Measurements from ENCODE around the gene PRKN.
A peak's percentile ranks its signal among the peaks of the same experiment; 100 is the strongest.

PRKN gene

GRCh38 chr6:161446296-161446925, 1281.2 kb downstream of the PRKN start:
- DNase-seq, result no peak

DNA sequence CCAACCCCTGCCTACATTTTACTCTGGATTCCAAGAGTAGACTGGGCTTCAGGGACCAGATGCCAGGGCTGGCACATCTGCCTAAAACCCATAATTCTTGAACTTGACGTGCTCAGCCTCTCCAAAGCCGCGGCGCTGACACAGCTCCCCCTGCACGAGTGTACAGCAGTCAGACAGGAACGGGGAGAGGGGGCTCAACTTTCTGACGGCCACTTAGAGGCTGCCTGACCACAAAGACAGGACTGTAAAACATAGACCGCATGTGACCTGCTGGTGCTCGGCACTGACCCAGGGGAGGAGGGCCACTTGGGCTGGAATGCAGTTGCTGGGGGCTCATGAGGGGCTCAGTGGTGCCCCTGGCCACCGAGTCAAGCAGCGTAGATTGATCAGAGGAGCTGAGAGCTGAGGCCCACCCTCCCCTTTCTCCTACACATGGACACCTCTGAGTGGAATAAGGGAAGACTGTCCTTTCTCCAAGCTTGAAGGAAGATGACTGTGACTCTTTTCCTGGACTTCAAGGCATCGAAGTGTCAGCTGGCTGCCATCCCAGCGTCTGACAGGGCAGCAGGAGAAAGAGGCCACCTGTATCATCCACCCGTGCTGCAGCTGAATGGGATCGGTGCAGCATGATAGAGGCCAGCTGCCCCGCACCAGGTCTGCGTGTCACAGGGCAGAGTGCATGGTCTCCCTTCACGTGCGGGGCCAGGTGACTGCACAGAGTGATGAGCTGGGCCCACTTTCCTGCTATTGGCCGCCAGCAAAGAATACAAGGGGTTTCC, 1282.4 kb downstream of the PRKN start:
- no peak for DNase-seq

- no peak for DNase-seq
These were observed 1283.1 kb downstream of the PRKN start for GRCh38 chr6:161444464-161444863.

- no peak for DNase-seq
These were observed 1283.7 kb downstream of the PRKN start for GRCh38 chr6:161443848-161444247.

- no peak for DNase-seq
These were observed 1285.1 kb downstream of the PRKN start for GRCh38 chr6:161442420-161442819.

- DNase-seq, result no peak
These were observed 1287.3 kb downstream of the PRKN start for GRCh38 chr6:161440299-161440698.

DNA sequence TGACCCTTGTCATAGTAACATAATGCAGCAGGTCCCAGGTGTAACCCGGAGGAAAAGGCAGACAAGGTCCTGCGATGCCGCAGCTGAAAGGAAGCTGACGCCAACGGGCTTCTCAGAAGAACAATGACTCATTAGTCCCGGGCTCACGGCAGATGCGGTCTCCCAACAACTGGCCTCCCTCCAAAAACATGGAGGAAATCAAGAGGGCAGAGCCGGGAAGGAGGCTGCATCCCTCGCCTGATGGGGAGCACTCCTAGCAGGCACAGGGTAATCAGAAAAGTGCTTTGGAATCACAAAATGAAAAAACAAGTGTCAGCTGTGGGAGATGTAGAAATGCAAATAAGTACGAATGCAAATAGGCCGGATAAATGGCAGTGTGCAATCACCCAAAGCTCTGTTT, 1288.5 kb downstream of the PRKN start:
- DNase-seq, result no peak

DNA sequence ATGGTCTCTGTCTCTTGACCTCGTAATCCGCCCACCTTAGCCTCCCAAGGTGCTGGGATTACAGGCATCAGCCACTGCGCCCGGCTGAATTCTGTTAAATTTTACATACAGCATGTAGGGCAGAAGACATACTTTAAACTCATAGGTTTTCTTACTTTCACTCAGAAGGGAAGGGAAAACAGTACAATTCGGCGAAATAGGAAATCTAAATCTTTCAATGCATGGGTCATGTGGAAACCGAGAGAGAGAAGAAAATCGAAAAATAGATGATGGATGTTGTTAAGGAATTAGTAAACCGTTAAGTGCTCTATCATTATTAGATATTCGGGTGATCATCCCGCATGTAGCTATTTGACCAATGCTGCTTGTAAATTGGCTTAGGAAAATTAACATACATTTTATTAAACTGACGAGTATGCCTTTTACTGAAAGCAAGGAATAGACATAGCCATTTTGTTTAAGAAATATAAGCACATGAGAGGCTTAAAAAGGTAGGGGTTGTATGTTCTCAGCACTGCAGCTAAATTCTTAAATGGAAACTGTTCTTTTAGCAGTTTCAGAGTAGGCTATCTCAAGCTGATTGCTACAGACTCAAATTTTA, 1289.0 kb downstream of the PRKN start:
- DNase-seq, result no peak

DNA sequence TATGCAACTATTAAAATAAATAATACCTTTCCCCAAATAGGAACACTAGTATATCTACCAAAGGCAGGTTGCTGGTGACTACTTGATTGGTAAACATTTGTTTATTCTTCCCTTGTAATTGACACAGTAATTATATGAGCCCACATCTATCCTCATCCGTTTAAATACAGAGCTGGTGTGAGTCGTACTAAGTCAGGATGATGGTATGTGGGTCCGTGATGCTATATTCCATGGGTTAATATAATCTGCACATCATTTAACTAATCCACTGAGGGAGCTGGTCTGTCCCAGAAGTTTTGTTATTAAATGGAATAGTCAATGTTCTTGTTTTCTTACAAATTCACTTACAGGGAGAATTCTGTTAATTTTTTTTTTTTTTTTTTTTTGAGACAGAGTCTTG, 1289.7 kb downstream of the PRKN start:
- DNase-seq, result no peak

GRCh38 chr6:161436106-161436876, 1291.3 kb downstream of the PRKN start:
- DNase-seq, result no peak

DNA sequence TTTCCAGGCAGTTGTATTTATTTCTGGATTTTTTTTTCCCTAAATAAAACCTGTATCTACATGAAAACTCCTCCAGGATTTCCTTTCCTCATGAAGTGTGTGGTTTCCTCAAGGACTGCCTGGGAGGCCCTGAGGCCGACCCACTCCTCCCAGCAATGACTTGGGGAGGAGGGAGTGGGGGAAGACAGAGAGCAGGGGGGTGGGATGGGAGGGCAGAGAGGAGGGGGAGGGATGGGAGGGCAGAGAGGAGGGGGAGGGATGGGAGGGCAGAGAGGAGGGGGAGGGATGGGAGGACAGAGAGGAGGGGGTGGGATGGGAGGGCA, 1291.9 kb downstream of the PRKN start:
- no peak for DNase-seq

DNA sequence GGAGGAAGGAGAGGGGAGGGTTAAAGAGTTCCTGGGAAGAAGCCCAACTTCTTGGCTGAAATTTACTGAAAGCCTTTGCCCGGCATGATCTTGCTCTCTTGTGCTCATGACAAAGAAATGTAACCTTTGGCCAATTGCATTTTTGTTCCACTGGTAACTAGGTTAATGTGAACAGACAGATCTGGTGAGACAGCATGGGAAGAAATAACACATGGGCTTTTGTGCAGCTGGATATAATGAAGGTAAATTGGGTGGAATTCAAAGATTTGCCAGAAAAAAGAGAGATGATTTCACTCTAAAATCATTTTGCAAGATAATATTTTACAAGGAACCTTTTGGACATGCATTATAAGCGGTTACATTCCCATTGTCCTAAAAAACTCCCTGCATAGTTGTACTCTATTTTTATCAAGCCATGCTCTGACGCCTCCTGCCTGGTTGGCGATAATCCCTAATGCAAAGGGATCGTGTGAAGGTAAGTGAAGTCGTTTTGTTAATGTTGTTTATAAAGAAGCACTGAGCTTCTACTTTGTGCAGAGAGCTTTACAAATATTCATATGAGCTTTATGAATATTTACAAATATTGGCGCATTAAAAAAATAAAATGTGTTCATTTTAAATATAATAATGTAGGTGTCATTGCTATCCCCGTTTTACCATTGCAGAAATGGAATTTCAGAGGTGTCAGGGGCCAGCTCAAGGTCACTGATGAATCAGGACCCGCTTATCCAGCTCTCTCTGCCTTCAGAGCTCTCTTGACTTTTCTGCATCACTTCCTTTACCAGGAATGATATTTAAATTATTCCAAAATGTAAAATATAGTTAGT, 1292.4 kb downstream of the PRKN start:
- no peak for DNase-seq

DNA sequence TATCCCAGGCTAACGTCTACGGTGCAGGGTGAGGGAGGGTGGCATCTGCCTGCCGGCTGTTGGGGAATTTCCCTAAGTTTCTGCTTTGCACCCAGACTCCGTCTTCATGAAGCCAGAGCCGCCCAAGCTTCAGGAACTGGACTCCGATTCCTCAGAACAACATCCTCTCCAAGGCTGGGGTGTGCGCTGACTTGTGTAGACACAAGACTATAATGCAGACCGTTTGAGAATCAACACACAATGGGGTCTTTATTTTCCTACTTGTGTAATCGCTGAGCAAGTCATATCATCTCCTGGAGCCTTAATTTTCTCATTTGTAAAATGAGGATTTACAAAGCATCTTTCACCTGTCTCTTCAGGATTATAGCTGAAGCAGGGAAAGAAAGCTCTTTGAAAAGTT, 1293.2 kb downstream of the PRKN start:
- no peak for DNase-seq

- no peak for DNase-seq
These were observed 1295.0 kb downstream of the PRKN start for GRCh38 chr6:161432546-161432945.

GRCh38 chr6:161429921-161430490, 1297.6 kb downstream of the PRKN start:
- DNase-seq, result no peak

GRCh38 chr6:161424421-161424820, 1303.1 kb downstream of the PRKN start:
- no peak for DNase-seq

GRCh38 chr6:161422710-161423680, 1304.6 kb downstream of the PRKN start:
- DNase-seq, result no peak

GRCh38 chr6:161418463-161418945, 1309.1 kb downstream of the PRKN start:
- DNase-seq, result peak; percentile 49

GRCh38 chr6:161417717-161418462, 1309.7 kb downstream of the PRKN start:
- no peak for DNase-seq

DNA sequence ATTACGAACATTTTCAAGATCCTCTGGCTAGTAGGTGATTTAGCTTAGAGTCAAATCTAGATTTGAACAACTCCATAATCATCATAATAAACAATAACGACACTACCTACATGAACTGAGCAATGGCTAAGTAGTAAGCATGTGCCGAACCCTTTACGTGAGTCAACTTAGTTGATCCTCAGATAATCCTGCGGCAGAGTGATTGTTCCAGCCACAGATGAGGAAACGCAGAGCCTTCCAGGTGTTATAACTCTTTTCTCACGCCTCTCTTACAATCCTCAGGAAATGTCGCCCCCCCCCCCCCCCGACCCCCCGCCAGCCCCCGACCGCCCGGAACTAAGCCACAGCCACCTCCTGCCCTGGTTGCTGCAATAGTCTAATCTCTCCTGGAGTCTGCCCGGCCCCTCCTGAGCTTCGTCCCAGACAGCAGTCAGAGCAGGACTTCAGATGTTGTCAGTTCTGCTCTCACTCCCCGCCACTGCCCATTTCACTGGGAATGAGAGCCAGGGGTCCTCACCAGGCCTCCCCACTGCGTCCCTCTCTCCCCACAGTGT, 1312.2 kb downstream of the PRKN start:
- no peak for DNase-seq

All from CD4-positive, alpha-beta T cell treated with Interleukin-12 subunit alpha and Interleukin-12 subunit beta, for 1 hour (primary cell).